ENCODE results near the gene IFITM5.

GRCh38 chr11:325796-326591 is 26.7 kb upstream of the IFITM5 start:
- no peak for TF ChIP-seq CTCF (IDR thresholded peaks at IDR 0.05)
- TF ChIP-seq POLR2A (IDR thresholded peaks at IDR 0.05), result no peak
- TF ChIP-seq POLR2AphosphoS5 (IDR thresholded peaks at IDR 0.05), result no peak

Measured in breast epithelium (tissue), 3 donors.